IPS-18a (cell line): ENCODE measurements around the gene PEPD.
"Not testable (repeated sequence)": the region's sequence is repeated elsewhere in the genome, so short reads cannot be mapped to it uniquely, and the experiment has no call there.

Source experiments
- H3K27ac ChIP-seq: one replicate; pipeline ENCODE4 v1.5.1; 2013; ENCODE audit warnings: low read length
- H3K27me3 ChIP-seq: one replicate; pipeline ENCODE4 v1.6.1; 2013; ENCODE audit warnings: mild to moderate bottlenecking, low read length; ENCODE audit not compliant: control insufficient read depth, insufficient read depth
- H3K36me3 ChIP-seq: one replicate; pipeline ENCODE4 v1.6.1; 2013; ENCODE audit warnings: low read depth, low read length; ENCODE audit not compliant: control insufficient read depth
- H3K4me1 ChIP-seq: one replicate; pipeline ENCODE4 v1.6.1; 2013; ENCODE audit warnings: low read depth, low read length; ENCODE audit not compliant: control insufficient read depth
- H3K4me3 ChIP-seq: one replicate; pipeline ENCODE4 v1.5.1; 2013; ENCODE audit warnings: low read length
- H3K9ac ChIP-seq: one replicate; pipeline ENCODE4 v1.6.1; 2013; ENCODE audit warnings: mild to moderate bottlenecking, low read length, moderate library complexity
- H3K9me3 ChIP-seq: one replicate; pipeline ENCODE4 v1.6.1; 2013; ENCODE audit warnings: low read depth, low read length; ENCODE audit not compliant: control insufficient read depth

PEPD gene

GRCh38 chr19:33496038-33496895, 25.3 kb downstream of the PEPD start:
- H3K27me3 ChIP-seq, result no peaks in the 10 kb centered on the region
- H3K9ac ChIP-seq, result no peak overlapping the region
- peaks cover 12% of the 10 kb centered on the region for H3K36me3 ChIP-seq
- H3K4me1 ChIP-seq, result no peaks in the 10 kb centered on the region
- H3K4me3 ChIP-seq, result no peak overlapping the region
- no peaks in the 10 kb centered on the region for H3K9me3 ChIP-seq
- no peak overlapping the region for H3K27ac ChIP-seq

- H3K36me3 ChIP-seq, result no peaks in the 10 kb centered on the region
- no peak overlapping the region for H3K4me3 ChIP-seq
- no peaks in the 10 kb centered on the region for H3K9me3 ChIP-seq
- no peaks in the 10 kb centered on the region for H3K4me1 ChIP-seq
- H3K9ac ChIP-seq, result no peak overlapping the region
- H3K27ac ChIP-seq, result no peak overlapping the region
- no peaks in the 10 kb centered on the region for H3K27me3 ChIP-seq
Measured at GRCh38 chr19:33493401-33494275, 28.0 kb downstream of the PEPD start.

- H3K4me3 ChIP-seq, result no peak overlapping the region
- no peaks in the 10 kb centered on the region for H3K9me3 ChIP-seq
- H3K36me3 ChIP-seq, result no peaks in the 10 kb centered on the region
- H3K27me3 ChIP-seq, result no peaks in the 10 kb centered on the region
- no peaks in the 10 kb centered on the region for H3K4me1 ChIP-seq
- H3K9ac ChIP-seq, result no peak overlapping the region
- no peak overlapping the region for H3K27ac ChIP-seq
Measured at GRCh38 chr19:33492951-33493350, 28.6 kb downstream of the PEPD start.

GRCh38 chr19:33492090-33492489, 29.5 kb downstream of the PEPD start:
- Histone ChIP-seq H3K36me3 (no peaks in the 10 kb centered on the region), H3K4me1 (no peaks in the 10 kb centered on the region), H3K27me3 (no peaks in the 10 kb centered on the region), H3K4me3 (no peak overlapping the region), H3K27ac (no peak overlapping the region), H3K9ac (no peak overlapping the region), H3K9me3 (no peaks in the 10 kb centered on the region)

GRCh38 chr19:33490596-33490995, 31.0 kb downstream of the PEPD start:
- H3K9ac ChIP-seq, H3K27me3 ChIP-seq, H3K4me3 ChIP-seq, H3K9me3 ChIP-seq, H3K4me1 ChIP-seq, H3K27ac ChIP-seq, H3K36me3 ChIP-seq: not testable (repeated sequence)

- no peaks in the 10 kb centered on the region for H3K36me3 ChIP-seq
- H3K9me3 ChIP-seq, result no peaks in the 10 kb centered on the region
- no peaks in the 10 kb centered on the region for H3K27me3 ChIP-seq
- no peak overlapping the region for H3K9ac ChIP-seq
- H3K4me1 ChIP-seq, result no peaks in the 10 kb centered on the region
- no peak overlapping the region for H3K4me3 ChIP-seq
- H3K27ac ChIP-seq, result no peak overlapping the region
Measured at GRCh38 chr19:33490041-33490451, 31.5 kb downstream of the PEPD start.

- Histone ChIP-seq H3K9ac (no peak overlapping the region), H3K27ac (no peak overlapping the region), H3K9me3 (no peaks in the 10 kb centered on the region), H3K4me3 (no peak overlapping the region), H3K36me3 (no peaks in the 10 kb centered on the region), H3K4me1 (no peaks in the 10 kb centered on the region), H3K27me3 (no peaks in the 10 kb centered on the region)
Measured at GRCh38 chr19:33488826-33489225, 32.8 kb downstream of the PEPD start.

GRCh38 chr19:33487901-33488800, 33.4 kb downstream of the PEPD start:
- Histone ChIP-seq H3K4me3 (no peak overlapping the region), H3K9me3 (no peaks in the 10 kb centered on the region), H3K27me3 (no peaks in the 10 kb centered on the region), H3K9ac (no peak overlapping the region), H3K27ac (no peak overlapping the region), H3K4me1 (no peaks in the 10 kb centered on the region), H3K36me3 (no peaks in the 10 kb centered on the region)

- no peak overlapping the region for H3K9ac ChIP-seq
- no peaks in the 10 kb centered on the region for H3K9me3 ChIP-seq
- H3K27ac ChIP-seq, result no peak overlapping the region
- no peaks in the 10 kb centered on the region for H3K4me1 ChIP-seq
- no peak overlapping the region for H3K4me3 ChIP-seq
- no peaks in the 10 kb centered on the region for H3K36me3 ChIP-seq
- H3K27me3 ChIP-seq, result no peaks in the 10 kb centered on the region
Measured at GRCh38 chr19:33486936-33487811, 34.4 kb downstream of the PEPD start.

GRCh38 chr19:33486407-33486806, 35.2 kb downstream of the PEPD start:
- H3K36me3 ChIP-seq, result no peaks in the 10 kb centered on the region
- no peaks in the 10 kb centered on the region for H3K9me3 ChIP-seq
- H3K4me1 ChIP-seq, result no peaks in the 10 kb centered on the region
- no peak overlapping the region for H3K27ac ChIP-seq
- H3K9ac ChIP-seq, result no peak overlapping the region
- H3K27me3 ChIP-seq, result no peaks in the 10 kb centered on the region
- H3K4me3 ChIP-seq, result no peak overlapping the region
